Measurements from ENCODE around the gene MEGF10. TPM values are rescaled to one million over a fixed set of nuclear protein-coding genes. Genes with fewer than 3 reads are reported as not detected.

MEGF10 gene
- total RNA-seq, 3 donors from 2014 or later: 0.70 to 4.9 (median 0.81) TPM

GRCh38 chr5:127297348-127298035, 6.9 kb downstream of the MEGF10 start:
- intact Hi-C loops (cut with DNase I, micrococcal nuclease): no loop called here
- Histone ChIP-seq H3K9me3 (no peaks in the 10 kb centered on the region), H3K36me3 (ENCODE audit: low read depth) (no peaks in the 10 kb centered on the region), H3K4me1 (ENCODE audit: low read depth) (no peaks in the 10 kb centered on the region), H3K4me3 (no peak overlapping the region)
- no peak for TF ChIP-seq CTCF (IDR thresholded peaks at IDR 0.05)
- no peak for ATAC-seq
- DNase-seq: no peak

GRCh38 chr5:127298036-127298429, 7.4 kb downstream of the MEGF10 start:
- intact Hi-C loops (cut with DNase I, micrococcal nuclease): no loop called here
- H3K4me3 ChIP-seq: no peak overlapping the region
- DNase-seq (no peak), ATAC-seq (no peak)
- no peaks in the 10 kb centered on the region for H3K4me1 ChIP-seq (ENCODE audit: low read depth)
- H3K36me3 ChIP-seq (ENCODE audit: low read depth): no peaks in the 10 kb centered on the region
- no peak for TF ChIP-seq CTCF (IDR thresholded peaks at IDR 0.05)
- H3K9me3 ChIP-seq: no peaks in the 10 kb centered on the region

- ATAC-seq: no peak
- no peak for DNase-seq
- Histone ChIP-seq H3K36me3 (ENCODE audit: low read depth) (no peaks in the 10 kb centered on the region), H3K9me3 (no peaks in the 10 kb centered on the region), H3K4me3 (no peak overlapping the region), H3K4me1 (ENCODE audit: low read depth) (no peaks in the 10 kb centered on the region)
- intact Hi-C loops (cut with DNase I, micrococcal nuclease): no loop called here
- no peak for TF ChIP-seq CTCF (IDR thresholded peaks at IDR 0.05)
Measured at GRCh38 chr5:127298656-127299055, 8.1 kb downstream of the MEGF10 start.

- TF ChIP-seq CTCF (IDR thresholded peaks at IDR 0.05): no peak
- ATAC-seq: no peak
- intact Hi-C loops (cut with DNase I, micrococcal nuclease): no loop called here
- H3K4me3 ChIP-seq: no peak overlapping the region
- no peaks in the 10 kb centered on the region for H3K9me3 ChIP-seq
- H3K4me1 ChIP-seq (ENCODE audit: low read depth): no peaks in the 10 kb centered on the region
- DNase-seq: no peak
- H3K36me3 ChIP-seq (ENCODE audit: low read depth): no peaks in the 10 kb centered on the region
Measured at GRCh38 chr5:127299678-127300077, 9.1 kb downstream of the MEGF10 start.

- TF ChIP-seq CTCF (IDR thresholded peaks at IDR 0.05): no peak
- DNase-seq (no peak), ATAC-seq (no peak)
- Histone ChIP-seq H3K36me3 (ENCODE audit: low read depth) (no peaks in the 10 kb centered on the region), H3K9me3 (no peaks in the 10 kb centered on the region), H3K4me3 (no peak overlapping the region), H3K4me1 (ENCODE audit: low read depth) (no peaks in the 10 kb centered on the region)
- intact Hi-C loops (cut with DNase I, micrococcal nuclease): no loop called here
Measured at GRCh38 chr5:127302509-127302908, 11.9 kb downstream of the MEGF10 start.

- Histone ChIP-seq H3K9me3 (no peaks in the 10 kb centered on the region), H3K4me3 (no peak overlapping the region), H3K36me3 (ENCODE audit: low read depth) (no peaks in the 10 kb centered on the region), H3K4me1 (ENCODE audit: low read depth) (no peaks in the 10 kb centered on the region)
- intact Hi-C loops (cut with DNase I, micrococcal nuclease): no loop called here
- no peak for TF ChIP-seq CTCF (IDR thresholded peaks at IDR 0.05)
- ATAC-seq (no peak), DNase-seq (no peak)
Measured at GRCh38 chr5:127303404-127303803, 12.8 kb downstream of the MEGF10 start.

All from mucosa of descending colon (tissue), 3 donors.